GM18870 (cell line): ENCODE results near the gene FAM168A.

Experiments used
- ATAC-seq: cut with Tn5 transposase; IDR thresholded peaks from one replicate; pipeline ENCODE4 v1.9.1; 2021; ENCODE audit warnings: moderate library complexity; ENCODE audit not compliant: unreplicated experiment

The FAM168A gene, protein sequence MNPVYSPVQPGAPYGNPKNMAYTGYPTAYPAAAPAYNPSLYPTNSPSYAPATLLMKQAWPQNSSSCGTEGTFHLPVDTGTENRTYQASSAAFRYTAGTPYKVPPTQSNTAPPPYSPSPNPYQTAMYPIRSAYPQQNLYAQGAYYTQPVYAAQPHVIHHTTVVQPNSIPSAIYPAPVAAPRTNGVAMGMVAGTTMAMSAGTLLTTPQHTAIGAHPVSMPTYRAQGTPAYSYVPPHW

DNA sequence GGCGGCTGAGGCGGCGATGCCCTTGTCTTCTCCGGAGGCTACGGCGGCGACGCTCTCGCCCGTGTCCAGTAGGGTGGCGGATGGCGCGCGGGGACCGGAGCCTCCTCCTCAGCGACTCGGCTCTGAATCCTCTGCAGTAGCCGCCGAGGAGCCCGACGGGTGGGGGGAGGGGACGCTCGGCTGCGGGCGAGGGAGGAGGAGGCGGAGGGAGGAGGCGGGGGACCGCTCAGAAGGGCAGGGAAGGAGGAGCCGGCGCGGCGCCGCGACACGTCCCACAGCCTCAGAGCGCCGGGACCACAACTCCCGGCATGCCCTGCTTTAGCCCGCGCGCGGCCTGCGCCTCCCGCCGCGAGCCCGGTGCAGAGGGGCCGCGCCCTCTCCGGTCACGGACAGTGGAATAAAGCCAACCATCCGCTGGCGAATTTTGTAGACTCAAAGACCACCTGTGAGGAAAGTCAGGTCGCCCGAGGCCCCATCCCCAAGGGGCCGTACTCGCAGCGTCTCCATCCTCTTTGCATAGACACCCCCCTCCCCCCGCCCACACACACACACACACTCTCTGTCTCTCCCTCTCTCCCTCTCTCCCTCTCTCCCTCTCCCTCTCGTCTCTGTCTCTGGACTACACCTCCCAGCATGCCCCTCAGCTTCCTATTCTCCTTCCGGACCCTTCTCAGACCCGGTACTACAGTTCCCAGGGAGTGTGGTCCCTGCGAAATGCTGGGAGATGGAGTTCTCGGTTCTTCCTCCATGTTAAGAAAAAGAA is at the start of gene FAM168A:
FAM168A (minus strand) TSS at position 157 of the 763 bp plus-strand sequence. CDS start 129,638 bp downstream, outside the sequence.
- peak; percentile 68 for ATAC-seq

DNA sequence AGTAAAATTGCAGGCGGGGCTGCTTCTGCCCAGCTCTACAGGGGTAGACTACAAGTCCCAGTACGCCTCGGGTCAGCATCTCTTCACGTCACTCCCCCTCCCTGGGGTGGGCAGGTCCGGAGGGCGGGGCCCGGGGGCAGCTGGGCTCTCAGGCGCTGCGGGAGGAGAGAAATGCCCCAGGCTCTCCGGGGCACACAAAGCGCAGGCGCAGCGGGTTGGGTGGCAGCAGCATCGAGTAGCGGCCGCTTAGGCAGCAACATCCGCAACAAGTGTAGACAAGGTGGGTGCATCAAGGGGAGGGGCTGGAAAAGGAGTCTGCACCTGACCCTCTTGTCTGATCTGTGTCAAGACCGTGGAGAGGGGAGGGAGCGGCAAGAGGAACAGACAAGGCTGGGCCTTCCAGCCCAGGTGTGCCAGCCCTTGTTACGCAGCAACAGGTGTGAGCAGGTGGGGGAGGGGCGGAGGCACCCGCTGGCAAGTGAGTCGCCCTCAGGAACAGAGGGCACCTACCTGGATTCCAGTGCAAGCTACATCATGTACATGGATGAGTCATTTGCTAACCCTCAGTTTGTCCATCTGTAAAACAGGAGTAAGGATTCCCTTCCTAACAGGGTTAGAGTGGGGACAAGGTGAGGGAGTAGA is 49.7 kb upstream of the FAM168A start:
- ATAC-seq: no peak

DNA sequence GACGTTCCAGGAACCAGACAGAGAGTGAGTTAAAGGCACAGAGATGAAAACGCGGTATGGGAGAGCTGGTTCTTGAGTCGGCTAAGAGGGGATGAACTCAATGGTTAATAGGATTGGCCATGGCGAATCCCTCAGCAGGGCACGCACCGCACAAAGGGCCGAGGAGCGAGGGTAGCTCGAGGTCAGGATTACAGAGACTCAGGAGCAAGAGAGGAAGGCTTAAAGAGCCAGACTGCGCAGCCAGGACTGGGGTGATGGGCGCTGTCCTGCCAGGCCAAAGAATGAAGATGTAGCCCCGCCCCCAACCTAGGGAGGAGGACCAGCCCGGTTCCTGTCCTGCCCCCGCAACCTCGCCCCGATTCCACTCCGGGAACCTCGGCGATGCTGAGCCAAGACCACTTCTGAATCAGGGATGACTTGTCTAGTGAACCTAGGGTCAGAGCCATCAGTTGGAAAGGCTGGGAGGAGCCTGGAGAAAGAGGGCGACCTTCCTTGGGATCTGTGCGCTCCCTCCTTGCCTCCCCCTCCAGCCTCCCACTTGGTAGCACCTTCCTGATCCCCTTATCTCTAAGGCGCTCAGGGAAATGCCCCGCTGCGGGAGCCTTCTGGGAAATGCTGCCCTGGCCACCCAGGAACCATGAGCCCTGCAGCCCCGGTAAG is 48.2 kb upstream of the FAM168A start, which contains the start of gene PLEKHB1:
PLEKHB1 (plus strand) TSS at position 610 of the 660 bp plus-strand sequence; CDS start at position 638, 28 bp downstream.
- ATAC-seq: no peak

DNA sequence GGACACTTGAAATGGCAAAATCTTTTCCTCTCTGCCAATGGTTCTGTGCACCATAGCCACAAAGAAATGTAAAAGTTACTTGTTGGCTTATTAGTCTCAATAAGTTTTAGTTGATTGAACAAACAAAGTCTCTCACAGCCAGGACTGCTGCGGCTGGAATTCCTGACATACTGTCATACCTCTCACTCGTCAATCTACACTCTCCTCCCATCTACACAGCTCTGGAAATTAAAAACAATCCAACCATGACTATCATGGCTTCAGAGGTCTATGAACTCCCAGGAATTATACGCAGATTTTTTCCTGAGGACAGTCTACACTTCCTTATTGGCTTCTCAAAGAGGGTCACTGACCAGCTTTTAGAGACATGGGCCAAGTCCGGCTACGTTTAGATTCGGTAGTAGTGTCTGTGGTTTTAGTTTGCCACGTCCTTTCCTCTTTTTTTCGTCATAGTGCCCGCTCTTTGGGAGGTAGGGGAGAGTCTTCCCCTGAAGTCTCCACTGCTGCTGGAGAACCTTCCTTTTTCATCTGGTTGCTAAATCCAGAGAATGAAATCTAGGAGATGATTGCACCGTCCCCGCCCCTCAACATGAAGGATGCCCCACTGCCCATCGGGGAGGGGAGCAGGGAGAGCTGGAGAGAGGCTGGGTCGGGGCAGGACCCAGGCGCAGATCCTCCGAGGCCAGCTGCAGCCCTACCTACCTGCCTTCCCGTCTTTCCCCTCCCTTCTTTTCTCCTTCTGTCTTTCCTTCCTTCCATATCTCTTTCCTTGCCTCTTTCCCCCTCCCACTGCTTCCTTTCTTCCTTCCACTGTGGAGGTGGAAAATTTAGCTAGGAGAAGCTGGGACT is 47.4 kb upstream of the FAM168A start:
- ATAC-seq: no peak

DNA sequence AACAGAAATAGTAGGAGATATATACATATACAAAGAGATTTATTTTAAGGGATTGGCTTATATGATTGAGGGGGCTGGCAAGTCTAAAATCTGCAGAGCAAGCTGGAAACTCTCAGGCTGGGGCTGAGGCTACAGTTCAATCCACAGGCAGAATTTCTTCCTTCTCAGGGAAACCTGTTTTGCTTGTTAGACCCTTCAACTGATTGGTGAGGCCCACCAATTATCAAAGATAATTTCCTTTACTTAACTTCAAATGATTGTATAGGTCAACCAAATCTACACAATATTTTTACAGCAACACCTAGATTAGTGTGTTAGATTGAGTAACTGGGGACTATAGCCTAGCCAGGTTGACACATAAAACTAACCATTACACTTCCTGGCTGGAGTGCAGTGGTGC is 43.8 kb upstream of the FAM168A start:
- ATAC-seq: no peak

DNA sequence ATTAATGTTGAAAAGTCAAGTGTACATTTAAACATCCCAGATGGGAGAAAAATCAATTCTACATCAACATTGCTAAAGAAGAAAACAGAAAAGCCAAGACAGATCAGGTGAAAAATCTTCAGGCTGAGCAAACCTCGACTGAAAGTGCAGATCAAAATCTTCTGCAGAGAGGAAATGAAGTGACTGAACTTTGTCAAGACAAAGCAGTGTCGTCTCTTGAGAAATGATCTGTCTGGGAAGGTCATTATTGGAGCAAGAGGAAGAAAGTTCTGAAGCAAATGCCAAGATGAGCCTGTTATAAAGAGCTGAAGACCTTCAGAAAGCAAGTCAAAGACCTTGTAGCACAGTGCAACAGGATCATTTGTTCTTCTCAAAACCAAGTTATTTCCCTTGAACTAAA is 42.7 kb upstream of the FAM168A start:
- ATAC-seq: no peak

DNA sequence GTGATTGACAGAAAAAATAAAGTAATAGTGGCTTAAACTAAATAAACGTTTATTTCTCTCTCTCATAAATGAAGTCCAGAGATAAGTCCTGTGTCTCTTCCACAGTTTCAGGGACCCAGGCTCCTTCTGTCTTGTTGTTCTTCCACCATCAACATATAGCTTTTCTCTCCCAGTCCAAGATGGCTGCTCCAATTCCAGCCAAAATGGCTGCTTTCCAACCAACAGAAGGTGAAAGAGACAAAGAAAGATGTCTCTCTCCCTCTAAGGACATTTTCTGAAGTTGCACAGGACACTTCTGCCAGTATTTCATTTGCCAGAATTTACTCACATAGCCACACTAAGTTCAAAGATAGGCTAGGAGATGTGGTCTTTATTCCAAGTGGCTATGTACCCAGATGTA is 39.1 kb upstream of the FAM168A start:
- no peak for ATAC-seq

DNA sequence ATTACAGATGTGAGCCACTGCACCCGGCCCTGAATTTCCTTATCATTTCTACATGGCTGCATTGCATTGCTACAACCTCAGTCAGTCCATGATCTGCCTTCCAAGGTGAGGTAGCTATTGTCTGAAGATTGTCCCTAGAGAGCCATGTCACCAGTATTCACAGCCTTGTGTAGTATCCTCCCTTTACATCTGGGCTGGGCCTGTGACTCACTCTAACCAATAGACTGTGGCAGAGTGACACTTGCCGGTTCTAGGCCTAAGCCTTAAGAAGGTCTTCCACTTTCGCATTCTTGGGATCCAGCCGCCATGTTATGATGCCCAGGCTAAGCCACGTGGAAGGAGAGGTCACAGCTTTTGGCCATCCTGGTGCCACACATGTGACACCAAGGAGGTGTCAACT is 38.3 kb upstream of the FAM168A start:
- no peak for ATAC-seq

DNA sequence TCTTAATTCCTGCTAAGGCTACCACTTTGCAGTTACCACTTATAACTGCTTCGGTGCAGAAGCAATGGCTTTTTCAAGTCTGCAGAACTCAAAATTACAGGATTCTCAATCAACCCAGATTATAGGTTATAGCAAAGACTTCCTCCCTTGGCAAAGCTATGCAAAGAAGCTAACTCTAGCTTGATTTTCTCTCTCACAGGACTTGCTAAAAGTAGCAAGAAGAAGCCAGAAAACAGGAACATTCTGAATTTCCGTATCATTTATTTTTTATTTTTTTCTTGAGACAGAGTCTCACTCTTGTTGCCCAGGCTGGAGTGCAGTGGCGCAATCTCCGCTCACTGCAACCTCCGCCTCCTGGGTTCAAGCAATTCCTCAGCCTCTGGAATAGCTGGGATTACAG is 37.8 kb upstream of the FAM168A start:
- no peak for ATAC-seq

DNA sequence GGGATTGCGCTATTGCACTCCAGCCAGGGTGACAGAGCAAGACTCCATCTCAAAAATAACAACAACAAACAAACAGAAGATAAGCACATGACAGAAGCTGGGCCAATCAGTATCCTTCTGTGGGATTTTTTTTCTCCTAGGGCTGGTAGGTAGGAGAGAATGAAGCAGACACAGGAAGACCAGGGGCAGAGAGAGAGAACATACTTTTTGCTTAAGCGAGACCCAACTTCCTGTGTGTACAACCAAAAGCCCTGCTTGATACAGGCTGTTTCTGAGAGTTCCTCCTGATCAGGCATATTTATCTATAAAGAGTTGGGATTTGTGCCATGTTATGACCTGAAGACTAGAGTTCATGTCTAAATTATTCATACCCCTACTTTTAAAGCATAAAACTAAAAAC is 36.1 kb upstream of the FAM168A start:
- no peak for ATAC-seq

DNA sequence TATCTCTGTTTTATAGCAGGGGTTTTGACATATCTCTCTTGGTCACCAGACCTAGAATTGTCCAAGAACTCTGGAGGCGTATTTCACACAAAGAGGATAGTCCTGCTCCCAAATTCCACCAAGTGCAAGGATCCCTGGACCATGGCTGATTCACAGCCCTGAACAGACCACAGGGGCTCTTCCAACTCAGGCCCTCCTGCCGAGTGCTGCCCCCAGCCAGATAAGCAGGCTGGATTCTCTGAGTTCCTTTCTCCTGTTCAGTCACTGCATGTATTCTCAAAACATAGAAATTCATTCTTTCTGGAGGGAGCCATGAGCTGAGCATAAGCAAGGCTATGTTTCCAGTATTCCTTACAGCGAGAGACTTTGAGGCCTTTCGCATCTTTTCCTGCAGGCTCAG is 35.1 kb upstream of the FAM168A start:
- ATAC-seq: no peak

DNA sequence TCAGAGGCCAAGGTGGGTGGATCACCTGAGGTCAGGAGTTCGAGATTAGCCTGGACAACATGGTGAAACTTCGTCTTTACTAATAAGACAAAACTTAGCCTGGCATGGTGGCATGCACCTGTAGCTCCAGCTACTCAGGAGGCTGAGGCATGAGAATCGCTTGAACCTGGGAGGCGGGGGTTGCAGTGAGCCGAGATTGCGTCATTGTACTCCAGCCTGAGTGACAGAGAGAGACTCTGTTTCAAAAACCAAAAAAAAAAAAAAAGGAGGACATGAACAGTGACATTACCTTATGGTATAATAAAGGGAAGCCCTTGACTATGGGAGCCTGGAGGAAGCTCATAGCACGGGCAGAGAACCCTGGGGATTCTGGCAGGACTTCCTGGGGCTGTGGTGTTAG is 32.0 kb upstream of the FAM168A start:
- ATAC-seq: no peak

DNA sequence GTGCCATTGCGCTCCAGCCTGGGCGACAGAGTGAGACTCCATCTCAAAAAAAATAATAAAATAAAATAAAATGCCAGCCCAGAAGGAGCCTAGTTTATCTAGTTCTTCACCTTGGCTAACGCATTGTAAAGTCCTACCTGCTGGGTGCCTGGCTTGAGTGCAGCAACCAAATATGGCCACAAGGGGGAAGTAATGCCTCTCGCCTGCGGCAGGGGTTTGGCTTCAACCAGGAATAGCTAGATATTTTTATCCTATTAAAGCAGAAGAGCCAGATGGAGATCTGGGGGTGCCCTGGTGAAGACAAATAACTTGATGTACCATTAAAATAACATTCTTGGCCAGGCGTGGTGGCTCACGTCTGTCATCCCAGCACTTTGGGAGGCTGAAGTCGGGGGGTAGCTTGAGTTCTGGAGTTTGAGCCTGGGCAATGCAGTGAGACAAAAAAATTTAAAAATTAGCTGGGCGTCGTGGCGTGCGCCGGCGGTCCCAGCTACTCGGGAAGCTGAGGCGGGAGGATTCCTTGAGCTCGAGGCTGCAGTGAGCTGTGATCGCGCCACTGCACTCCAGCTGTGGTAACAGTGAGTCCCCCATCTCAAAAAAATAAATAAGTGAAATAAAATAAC is 27.9 kb upstream of the FAM168A start:
- no peak for ATAC-seq

DNA sequence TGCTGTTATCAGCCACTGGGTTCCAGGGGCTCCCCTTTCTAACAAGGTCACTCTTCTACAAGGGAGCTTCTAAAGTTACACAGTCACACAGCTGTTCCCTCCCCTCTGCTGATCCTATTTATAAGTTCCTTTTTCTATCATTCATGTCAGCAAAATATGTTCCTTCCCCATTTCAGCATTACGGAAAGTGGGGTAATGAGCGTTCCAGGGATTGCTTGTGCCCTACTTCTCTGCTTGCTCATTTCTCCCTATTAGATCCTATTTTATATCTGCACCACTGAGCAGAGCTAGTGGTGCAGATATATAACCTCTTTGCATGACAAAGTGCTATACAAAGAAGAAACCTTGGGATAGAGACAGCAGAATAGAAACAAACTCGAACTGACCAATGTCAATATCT is 25.8 kb upstream of the FAM168A start:
- ATAC-seq: no peak

DNA sequence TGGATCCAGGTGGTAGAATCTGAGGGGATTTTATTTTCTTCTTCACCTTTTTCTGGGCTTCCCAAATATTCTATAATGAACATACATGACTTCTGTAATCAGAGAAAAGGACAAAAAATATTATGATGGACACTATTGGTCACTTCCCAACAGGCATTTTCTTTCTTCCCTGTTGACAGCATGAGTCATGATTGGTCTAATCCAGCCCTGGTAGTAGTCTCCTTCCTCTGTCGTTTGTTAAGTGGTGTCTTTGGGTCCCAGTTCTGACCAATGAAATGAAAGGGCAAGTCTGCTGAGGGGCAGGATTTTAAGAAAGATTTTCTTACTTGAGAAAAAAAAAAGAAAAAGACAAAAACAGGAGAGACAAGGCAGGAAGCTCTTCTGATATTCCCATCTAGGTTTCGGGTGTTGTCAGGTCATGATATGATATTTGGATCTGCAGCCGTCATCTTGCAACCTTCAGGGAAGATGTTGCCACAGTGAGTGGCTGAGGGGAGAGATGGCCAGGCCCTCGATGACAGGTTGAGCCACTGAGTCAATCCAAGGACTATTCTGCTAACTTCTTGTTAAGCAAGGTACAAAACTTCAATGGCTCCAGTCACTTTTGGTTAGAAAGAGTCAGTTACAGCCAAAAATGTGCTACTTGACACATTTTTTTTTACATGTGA is 25.1 kb upstream of the FAM168A start:
- ATAC-seq: no peak

DNA sequence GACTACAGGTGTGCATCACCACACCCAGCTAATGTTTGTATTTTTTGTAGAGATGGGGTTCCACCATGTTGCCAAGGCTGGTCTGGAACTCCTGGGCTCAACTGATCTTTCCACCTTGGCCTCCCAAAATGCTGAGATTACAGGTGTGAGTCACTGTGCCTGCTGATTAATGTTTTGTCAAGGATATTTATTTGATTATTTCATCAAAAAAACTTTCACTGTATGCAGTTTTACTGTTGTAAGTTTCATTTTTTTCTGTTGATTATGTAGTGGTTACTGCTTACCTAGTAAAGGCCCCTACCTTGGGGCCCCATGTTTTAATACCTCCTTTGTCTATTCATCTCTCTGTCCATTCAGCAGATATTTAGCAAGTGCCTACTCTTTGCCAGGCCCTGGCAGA is 16.7 kb upstream of the FAM168A start:
- ATAC-seq: no peak

DNA sequence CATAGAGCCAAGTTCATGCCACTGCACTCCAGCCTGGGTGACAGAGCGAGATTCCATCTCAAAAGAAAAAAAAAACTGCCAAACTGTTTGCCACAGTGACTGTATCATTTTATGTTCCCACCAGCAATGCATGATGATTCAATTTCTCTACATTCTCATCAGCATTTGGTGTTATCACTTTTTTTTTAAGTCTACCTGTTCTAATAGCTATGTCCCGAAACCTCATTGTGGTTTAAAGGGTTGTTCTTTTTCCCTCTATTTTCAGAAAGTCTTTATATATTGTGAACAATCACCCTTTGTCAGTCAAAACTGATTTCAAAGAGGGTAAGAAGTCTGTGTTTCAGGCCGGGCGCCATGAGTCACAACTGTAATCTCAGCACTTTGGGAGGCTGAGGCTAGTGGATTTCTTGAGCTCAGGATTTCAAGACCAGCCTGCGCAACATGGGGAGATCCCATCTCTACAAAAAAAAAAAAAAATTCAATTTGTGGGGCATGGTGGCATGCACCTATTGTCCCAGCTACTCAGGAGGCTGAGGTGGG is 14.8 kb upstream of the FAM168A start:
- ATAC-seq: no peak

DNA sequence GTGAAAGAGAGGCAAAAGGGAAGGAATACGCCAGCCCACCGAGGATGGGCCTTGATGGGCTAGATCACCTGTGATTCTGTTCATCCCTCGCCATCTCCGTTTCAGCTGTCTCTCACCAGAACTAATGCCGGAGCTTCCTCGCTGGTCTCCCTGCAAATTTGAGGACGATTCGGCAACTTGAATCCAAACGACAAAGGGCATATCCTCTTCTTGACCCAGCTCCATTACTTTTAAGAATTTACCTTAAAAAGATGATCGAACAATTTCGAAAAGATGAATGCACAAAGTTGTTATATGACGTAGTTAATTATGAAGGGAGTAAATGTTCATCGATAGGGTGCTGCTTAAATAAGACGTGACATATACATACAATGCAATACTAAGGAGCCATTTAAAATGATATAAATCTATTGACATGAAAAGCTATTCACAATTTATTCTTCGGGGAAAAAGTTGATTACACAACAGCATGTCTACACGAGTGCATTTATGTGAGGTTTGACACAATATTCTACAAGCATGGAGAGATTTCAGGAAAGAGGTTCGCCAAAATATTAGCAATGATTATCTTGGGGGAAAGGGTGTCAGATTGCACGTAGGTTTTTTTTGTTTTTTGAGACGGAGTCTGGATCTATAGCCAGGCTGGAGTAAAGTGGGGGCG is 937 bp upstream of the FAM168A start:
- ATAC-seq: no peak
